Stimulated activated CD4-positive, alpha-beta T cell treated with anti-CD3 and anti-CD28 coated beads, TNF-alpha, amount 100 ng/mL, for 48 hours (primary cell): ENCODE measurements around the gene KRTAP4-12.
"Not testable (repeated sequence)": the region's sequence is repeated elsewhere in the genome, so short reads cannot be mapped to it uniquely, and the experiment has no call there.

Experiments
- DNase-seq, 3 donors: peaks; one replicate each; pipeline ENCODE4 v3.0.0-alpha.2; 2020; ENCODE audit warnings: low read depth in 3 of 3

KRTAP4-12 gene

DNA sequence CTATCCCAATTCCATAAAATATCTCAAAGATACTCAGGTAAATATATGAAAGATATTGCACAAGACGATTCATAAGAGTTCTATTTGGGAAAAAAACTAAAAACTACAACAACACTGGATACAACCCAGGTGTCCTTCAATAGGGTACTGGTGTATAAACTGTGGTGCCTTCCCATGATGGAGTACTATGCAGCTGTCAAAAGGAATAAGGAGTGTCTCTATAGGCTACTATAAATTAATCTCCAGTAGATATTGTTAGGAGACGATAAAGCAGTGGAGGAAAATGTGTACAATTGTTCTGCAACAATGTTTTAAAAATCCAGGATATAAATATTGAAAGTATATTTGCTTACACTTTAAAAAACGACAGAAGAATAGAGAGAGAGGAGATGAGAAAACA is 2.4 kb upstream of the KRTAP4-12 start:
- no peak for DNase-seq

DNA sequence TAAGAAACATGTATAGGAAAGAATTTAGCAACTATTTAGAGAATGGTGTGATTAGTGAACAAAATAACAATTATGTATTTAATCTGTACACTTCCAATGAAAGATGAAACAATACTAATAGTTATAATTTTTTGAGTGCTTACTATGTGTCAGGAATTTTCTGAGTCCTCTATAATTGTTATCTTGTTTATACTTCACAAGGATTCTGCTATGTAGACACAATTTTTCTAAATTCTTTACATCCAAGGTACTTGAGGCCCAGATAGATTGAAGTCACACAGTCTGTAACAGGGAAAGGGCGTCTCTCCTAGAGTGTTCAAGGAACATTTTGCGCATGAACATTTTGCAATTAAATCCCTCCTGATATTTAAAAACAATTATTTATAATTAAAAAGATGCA is 1.1 kb upstream of the KRTAP4-12 start:
- DNase-seq, result no peak

DNA sequence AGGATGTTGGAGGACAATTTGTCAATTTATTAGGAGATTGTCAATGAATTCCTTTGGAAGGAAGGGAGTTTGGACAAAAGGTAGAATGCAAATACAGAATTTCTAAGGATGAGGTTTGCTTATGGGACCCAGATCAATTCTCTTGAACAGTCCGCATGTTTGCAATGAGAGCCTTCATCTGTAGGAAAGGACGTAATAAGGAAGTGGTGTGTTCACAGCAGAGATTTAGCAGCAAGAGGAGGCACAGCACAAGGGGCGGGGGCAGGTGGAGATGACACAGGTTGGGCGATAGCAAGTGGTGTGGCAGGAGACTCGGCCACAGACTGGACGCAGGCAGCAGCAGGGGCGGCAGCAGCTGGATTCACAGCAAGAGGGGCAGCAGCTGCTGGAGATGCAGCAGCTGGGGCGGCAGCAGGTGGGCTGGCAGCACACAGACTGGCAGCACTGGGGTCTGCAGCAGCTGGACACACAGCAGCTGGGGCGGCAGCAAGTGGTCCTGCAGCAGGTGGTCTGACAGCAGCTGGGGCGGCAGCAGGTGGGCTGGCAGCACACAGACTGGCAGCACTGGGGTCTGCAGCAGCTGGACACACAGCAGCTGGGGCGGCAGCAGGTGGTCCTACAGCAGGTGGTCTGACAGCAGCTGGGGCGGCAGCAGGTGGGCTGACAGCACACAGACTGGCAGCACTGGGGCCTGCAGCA is 541 bp downstream of the KRTAP4-12 start:
- DNase-seq, result not testable (repeated sequence)

DNA sequence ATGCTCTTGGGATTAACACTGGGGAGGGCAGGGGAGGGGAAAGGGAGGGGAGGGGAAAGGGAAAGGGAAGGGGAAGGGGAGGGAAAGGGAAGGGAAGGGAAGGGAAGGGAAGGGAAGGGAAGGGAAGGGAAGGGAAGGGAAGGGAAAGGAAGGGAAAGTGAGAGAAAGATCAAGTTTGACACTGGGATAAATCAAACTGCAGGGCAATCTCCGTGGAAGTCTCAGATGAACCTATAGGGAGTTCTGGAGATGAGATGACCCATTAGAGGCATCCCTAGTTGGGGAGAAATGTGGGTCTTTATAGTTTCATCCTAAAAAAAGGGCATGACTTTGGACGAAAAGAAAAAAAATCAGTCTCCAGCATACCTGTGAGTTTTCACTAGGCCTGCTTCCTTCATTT is 2.2 kb downstream of the KRTAP4-12 start:
- DNase-seq, result no peak

DNA sequence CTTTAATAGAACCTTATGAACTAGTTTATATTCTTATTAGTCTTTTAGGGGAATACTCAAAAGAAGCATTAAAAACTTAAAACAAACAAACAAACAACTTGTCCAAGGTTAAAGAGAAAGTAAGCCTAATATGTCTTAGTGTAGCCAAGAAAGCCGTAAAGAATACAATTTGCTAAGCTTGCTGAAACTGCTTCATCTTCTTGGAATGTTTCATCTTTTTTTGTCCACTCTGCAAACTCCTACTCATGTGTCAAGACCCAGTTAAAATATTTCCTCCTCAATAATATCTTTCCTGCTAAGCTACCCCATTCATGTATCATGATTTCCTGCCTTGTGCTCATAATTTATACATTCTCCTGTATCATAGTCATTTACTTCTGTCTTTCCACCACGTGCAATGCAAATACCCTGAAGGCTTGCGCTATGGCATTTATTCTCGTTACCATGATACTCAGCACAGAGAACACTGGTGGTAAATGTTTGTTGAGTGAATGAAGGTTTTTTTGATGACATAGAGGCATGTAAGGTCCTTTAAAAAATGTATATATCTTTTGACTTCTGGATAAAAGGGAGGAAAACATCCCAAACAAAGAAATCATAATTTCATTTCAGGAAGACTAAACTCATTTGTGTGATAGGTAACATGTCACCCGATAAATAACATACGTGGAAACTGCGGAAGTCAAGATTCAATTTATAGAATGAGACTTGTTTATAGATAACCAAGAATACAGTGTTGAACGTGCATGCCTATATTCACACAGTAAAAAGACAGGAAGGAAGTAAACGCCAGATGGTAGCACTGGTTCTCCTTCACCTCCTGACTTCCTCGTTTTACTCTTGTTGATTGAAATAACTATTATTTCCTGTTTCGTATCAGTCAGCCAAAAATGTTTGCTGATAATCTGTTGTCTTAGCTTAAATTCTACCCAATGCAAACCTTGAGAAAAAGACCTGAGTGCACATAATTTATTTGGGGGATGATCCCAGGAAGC is 4.0 kb downstream of the KRTAP4-12 start:
- not testable (repeated sequence) for DNase-seq

DNA sequence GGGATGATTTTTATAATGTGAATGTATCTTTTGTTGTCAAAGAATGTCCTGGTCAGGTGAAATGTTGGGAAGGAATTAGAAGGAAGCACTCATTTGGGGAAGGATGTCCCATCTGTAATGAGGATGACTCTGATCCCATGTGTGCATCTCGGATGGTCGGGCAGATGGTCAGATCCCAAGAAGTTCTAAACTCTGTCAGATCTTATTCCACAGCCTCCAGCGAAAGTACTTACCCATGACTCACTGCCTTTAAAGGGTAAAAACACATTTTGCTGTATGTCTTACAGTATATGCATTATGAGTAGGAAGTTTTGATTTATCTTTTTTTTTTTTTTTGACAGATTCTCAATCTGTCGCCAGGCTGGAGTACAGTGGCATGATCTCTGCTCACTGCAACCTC is 5.3 kb downstream of the KRTAP4-12 start:
- DNase-seq, result no peak

DNA sequence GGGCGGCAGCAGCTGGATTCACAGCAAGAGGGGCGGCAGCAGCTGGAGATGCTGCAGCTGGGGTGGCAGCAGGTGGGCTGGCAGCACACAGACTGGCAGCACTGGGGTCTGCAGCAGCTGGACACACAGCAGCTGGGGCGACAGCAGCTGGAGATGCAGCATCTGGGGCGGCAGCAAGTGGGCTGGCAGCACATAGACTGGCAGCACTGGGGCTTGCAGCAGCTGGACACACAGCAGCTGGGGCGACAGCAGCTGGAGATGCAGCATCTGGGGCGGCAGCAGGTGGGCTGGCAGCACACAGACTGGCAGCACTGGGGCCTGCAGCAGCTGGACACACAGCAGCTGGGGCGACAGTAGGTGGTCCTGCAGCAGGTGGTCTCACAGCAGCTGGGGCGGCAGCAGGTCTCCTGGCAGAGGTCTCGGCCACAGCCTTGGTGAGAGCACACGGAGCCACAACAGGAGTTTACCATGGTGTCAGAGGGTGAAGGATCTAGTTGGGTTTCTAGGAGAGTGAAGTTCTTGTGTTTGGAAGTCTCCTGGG is 6.1 kb downstream of the KRTAP4-12 start, which contains the start of gene KRTAP4-11:
KRTAP4-11 (minus strand) TSS at position 528 of the 541 bp plus-strand sequence; CDS start at position 470, 58 bp downstream.
- not testable (repeated sequence) for DNase-seq

DNA sequence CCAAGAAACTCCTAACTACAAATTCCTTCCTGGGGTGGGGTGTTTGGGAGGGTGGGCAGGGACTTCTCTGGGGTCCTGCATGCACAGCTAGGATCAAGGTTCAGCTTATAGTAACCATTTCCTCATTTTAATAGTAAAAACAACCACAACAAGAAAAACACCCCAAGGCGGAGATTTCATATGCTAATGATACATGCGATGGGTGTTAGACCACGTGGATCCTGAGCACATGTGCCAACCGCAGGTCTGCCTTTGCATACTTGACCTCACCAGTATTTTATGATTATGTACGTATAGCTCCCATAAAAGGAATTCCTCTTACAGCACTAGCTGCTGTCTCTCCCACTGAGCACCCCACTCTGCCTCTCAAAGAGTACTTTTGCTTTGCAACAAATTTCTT is 7.7 kb downstream of the KRTAP4-12 start:
- DNase-seq, result no peak

DNA sequence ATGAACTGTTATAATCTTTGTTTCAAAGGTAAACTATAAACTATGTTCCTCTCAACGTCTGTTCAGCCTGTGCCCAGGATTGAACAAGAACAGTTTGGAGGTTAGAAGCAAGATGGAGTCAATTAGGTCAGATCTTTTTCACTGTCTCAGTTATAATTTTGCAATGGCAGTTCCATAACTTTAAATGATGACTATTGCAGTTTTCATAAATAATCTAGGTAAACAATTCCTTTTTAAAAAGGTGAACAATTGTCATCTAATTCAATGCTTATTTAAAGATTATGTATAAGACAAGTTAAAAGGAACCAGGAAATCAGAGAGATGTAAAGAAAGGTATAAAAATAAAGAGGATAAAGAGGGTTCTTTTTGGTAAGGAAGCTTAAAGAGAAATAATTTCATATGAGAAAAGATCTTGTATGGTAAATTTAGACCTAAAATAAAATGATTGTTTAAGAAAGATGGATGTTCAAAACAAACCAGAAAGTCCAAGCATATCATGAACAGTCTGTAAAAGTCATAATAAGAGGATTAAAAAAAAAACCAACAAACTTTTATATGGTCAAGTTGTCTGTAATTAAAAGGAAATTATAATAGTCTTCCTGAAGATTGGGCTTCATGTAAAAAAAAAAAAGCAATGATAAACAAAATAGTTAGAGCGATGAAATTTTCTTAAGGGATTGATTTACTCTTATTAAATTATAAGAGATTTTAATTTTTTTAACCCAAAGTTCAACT is 12.7 kb downstream of the KRTAP4-12 start:
- no peak for DNase-seq

DNA sequence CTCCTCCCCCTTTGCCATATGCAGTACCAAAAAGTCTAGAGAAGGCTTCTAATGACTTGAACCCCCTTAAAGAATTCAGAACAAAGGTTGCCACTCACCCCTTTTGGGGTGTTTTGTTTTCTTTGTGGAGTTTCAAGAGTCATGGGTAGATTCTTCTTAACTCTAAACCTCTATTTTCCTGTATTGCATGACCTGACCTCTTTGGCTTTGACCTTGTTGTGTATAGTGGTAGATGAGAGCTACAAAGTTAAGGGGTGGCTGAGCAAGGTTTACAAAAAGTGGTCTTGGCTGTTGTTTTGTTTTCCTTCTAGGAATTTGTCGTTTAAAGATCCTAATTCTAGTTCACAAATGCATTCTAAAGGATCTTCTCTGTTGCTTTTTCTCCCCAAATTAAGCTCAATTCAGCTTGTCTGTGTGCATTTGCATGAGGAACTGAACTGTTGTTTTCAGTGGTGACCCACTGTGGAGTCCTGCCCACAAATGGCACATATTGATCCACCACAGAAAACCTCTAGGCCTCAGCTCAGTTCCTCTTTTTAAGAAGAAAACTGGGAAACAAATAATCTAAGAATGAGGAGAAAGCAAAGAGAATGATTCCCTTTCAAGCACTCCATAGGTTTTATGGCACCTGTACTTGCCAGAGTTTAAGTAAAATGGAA is 15.1 kb downstream of the KRTAP4-12 start:
- DNase-seq, result not testable (repeated sequence)

DNA sequence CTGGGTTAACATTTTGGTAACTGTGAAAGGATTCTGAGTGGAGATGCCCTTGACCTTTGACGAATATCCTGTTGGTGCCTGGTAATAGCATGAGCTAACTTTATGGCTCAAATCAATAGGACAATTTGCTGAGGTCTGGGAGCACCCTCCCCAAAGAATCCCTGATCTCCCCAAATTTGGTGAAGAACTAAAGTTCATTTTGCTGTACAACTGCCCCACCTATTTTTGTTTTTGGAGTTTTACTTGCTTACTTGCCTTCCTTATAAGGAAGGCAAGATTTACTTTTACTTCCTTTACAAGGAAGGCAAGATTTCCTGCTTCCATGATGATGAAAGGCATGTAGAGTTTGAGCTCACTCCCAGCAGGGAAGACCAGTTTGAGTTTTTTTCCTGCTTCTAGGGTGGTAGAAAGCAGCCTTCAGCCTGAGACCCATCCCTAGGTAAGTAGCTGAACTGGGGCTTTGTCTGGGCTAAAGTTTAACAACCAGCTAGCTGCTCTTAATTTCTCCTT is 16.0 kb downstream of the KRTAP4-12 start:
- DNase-seq, result no peak

DNA sequence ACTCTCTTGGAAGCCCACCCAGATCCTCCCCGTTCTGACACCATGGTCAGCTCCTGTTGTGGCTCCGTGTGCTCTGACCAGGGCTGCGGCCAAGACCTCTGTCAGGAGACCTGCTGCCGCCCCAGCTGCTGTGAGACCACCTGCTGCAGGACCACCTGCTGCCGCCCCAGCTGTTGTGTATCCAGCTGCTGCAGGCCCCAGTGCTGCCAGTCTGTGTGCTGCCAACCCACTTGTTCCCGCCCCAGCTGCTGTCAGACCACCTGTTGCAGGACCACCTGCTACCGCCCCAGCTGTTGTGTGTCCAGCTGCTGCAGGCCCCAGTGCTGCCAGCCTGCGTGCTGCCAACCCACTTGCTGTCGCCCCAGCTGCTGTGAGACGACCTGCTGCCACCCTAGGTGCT is 18.6 kb downstream of the KRTAP4-12 start, which contains the start of gene KRTAP4-9:
KRTAP4-9 (plus strand) TSS at position 43 of the 400 bp plus-strand sequence; CDS start at position 43, 0 bp downstream.
- DNase-seq, result not testable (repeated sequence)

DNA sequence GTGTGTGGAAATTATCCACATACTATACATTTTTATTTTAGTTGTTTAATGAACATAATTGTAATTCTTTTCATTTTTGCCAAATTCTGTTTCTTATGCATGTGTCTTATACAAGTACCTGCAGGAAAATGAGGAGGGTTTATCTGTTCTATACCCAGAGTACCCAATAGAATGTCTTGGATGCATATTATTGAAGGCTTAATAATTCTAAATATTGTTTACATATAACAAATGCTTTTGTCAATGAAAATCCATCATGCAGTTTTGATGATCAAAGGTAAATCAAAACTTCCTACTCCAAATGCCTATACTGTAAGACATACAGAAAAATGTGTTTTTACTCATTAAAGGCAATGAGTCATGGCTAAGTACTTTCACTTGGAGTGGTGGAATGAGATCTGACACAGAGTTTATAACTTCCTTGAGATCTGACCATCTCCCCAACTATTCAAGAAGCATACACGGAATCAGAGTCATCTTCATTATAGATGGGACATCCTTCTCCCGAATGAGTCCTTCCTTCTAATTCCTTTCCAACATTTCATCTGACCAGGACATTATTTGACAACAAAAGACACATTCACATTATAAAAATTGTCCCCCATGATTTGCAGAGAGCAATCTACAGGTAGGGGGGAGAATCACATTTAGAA is 19.5 kb downstream of the KRTAP4-12 start:
- DNase-seq, result not testable (repeated sequence)

DNA sequence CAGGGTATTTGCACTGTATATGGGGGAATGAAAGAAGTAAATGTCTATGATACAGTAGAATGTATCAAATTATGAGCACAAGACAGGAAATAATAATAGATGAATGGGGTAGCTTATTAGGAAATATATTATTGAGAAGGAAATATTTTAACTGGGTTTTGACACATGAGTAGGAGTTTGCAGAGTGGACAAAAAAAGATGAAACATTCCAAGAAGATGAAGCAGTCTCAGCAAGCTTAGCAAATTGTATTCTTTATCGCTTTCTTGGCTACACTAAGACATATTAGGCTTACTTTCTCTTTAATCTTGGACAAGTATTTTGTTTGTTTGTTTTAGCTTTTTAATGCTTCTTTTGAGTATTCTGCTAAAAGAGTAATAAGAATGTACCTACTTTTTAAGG is 20.1 kb downstream of the KRTAP4-12 start:
- DNase-seq, result no peak

DNA sequence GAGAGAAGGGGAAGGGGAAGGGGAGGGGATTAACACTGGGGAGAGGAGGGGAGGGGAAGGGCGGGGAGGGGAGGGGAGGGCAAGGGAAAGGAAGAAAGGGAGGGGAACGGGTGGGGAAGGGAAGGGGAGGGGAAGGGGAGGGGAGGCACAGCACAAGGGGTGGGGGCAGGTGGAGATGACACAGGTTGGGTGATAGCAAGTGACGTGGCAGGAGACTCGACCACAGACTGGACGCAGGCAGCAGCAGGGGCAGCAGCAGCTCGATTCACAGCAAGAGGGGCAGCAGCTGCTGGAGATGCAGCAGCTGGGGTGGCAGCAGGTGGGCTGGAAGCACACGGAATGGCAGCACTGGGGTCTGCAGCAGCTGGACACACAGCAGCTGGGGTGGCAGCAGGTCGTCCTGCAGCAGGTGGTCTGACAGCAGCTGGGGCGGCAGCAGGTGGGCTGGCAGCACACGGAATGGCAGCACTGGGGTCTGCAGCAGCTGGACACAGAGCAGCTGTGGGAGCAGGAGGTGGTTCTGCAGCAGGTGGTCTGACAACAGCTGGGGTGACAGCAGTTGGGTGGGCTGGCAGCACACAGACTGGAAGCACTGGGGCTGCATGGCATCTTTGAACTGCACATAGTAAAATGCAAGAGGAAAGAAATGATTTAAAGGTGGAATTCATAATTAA is 22.3 kb downstream of the KRTAP4-12 start, which contains the start of gene KRTAP4-16:
KRTAP4-16 (minus strand) TSS at position 624 of the 674 bp plus-strand sequence; CDS start at position 624, 0 bp downstream.
- DNase-seq, result no peak

DNA sequence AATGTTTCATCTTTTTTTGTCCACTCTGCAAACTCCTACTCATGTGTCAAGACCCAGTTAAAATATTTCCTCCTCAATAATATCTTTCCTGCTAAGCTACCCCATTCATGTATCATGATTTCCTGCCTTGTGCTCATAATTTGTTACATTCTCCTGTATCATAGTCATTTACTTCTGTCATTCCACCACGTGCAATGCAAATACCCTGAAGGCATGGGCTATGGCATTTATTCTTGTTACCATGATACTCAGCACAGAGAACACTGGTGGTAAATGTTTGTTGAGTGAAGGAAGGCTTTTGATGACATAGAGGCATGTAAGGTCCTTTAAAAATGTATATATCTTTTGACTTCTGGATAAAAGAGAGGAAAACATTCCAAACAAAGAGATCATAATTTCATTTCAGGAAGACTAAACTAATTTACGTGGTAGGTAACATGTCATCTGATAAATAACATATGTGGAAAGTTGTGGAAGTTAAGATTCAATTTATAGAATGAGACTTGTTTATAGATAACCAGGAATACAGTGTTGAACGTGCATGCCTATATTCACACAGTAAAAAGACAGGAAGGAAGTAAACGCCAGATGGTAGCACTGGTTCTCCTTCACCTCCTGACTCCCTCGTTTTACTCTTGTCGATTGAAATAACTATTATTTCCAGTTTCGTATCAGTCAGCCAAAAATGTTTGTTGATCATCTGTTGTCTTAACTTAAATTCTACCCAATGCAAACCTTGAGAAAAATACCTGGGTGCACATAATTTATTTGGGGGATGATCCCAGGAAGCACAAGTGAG is 24.1 kb downstream of the KRTAP4-12 start:
- DNase-seq, result not testable (repeated sequence)

DNA sequence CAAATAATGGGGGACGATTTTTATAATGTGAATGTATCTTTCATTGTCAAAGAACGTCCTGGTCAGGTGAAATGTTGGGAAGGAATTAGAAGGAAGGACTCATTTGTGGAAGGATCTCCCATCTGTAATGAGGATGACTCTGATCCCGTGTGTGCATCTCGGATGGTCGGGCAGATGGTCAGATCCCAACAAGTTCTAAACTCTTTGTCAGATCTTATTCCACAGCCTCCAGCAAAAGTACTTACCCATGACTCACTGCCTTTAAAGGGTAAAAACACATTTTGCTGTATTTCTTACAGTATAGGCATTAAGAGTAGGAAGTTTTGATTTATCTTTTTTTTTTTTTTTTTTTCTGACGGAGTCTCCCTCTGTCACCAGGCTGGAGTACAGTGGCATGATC is 25.5 kb downstream of the KRTAP4-12 start:
- DNase-seq, result no peak

DNA sequence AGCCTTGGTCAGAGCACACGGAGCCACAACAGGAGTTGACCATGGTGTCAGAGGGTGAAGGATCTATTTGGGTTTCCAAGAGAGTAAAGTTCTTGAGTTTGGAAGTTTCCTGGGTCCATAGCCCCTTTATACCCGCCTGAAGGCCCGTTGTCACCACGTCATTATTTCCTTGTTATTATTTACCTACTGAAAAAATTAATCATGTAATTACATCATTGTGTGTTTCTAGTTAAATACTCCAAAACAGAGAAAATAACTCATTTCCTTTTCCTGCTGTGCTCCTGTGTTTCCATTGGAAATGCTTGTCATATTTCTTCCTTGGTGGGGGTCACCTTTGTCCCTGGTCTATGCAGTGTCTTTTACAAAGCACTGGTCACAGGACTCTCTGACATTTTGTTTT is 25.9 kb downstream of the KRTAP4-12 start, which contains the start of gene KRTAP4-8:
KRTAP4-8 (minus strand) TSS at position 101 of the 400 bp plus-strand sequence; CDS start at position 43, 58 bp downstream.
- no peak for DNase-seq
